ENCODE measurements around the gene ZNF217.
"Not testable (repeated sequence)": the region's sequence is repeated elsewhere in the genome, so short reads cannot be mapped to it uniquely, and the experiment has no call there.

ZNF217 gene

DNA sequence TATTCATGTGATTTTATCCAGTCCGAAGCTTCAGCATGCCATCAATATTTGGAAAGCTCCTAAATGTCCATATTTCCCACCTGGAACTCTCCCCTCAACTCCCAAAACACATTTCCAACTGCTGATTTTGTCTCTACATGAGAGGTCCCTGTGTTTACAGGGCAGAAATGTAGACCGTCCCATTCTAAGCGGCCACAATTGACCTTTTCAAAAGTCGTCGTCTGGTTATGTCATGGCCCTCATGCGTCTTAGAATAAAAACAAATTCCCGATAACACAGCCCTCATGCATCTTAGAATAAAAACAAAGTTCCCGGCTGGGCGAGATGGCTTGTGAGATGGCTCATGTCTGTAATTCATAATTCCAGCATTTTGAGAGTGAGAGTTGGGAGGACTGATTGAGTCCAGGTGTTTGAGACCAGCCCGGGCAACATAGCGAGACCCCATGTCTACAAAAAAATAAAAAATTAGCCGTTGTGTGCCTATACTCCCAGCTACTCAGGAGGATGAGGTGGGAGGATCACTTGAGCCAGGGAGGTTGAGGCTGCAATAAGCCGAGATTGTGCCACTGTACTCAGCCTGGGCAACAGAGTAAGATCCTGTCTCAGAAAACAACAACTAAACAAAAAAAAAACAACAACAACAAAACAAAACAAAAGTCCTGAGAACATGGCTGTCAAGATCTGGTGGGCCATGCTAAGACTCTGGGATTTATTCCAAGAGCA is 6.4 kb upstream of the ZNF217 start:
- Histone ChIP-seq H3K36me3 (ENCODE audit: control insufficient read depth, insufficient read depth, low read length) (no peaks in the 10 kb centered on the region), H3K4me1 (ENCODE audit: control insufficient read depth, insufficient read depth, low read length) (peaks cover 3% of the 10 kb centered on the region), H3K27me3 (ENCODE audit: control insufficient read depth, insufficient read depth, low read length) (no peaks in the 10 kb centered on the region), H3K9me3 (ENCODE audit: control insufficient read depth, low read length) (no peaks in the 10 kb centered on the region), H3K4me3 (ENCODE audit: low read length) (no peak overlapping the region), H3K9ac (ENCODE audit: low read length) (no peak overlapping the region)

DNA sequence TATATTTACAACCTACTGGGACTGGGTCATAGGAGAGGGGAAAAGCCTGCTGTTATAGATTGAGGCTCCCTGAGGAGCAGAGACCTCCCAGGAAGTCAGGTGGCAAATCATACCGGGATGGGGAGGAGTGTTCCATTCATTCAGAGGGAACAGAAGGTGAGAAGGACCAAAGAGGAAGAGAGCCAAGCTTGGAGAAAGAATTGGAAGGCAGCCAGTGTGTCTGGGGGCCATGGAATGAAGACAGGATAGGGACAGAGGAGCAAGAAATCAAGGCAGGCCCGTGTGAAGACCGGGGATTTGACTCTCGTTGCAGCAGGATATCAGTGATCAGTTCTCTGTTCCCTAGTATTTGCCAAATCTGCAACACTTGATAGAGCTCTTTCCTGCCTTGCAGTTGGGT is 5.7 kb upstream of the ZNF217 start:
- Histone ChIP-seq H3K9ac (ENCODE audit: low read length) (no peak overlapping the region), H3K9me3 (ENCODE audit: control insufficient read depth, low read length) (no peaks in the 10 kb centered on the region), H3K4me3 (ENCODE audit: low read length) (no peak overlapping the region), H3K27me3 (ENCODE audit: control insufficient read depth, insufficient read depth, low read length) (no peaks in the 10 kb centered on the region), H3K4me1 (ENCODE audit: control insufficient read depth, insufficient read depth, low read length) (peaks cover 3% of the 10 kb centered on the region), H3K36me3 (ENCODE audit: control insufficient read depth, insufficient read depth, low read length) (no peaks in the 10 kb centered on the region)

DNA sequence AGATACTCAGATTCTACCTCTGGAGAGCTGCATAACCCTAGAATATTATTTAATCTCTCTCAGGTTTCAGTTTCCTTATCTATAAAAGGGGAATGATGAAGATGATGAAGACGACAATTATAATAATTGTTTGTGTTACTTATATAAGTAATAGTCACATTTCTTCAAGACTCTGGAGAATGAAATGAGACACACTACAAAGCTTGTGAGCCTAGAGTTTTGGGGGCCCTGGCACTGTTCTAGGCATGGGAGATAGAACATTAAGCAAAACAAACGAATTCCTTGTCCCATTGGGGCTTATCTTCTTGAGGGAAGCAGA is 5.4 kb upstream of the ZNF217 start:
- H3K36me3 ChIP-seq (ENCODE audit: control insufficient read depth, insufficient read depth, low read length), result no peaks in the 10 kb centered on the region
- no peak overlapping the region for H3K4me3 ChIP-seq (ENCODE audit: low read length)
- H3K27me3 ChIP-seq (ENCODE audit: control insufficient read depth, insufficient read depth, low read length), result no peaks in the 10 kb centered on the region
- no peaks in the 10 kb centered on the region for H3K9me3 ChIP-seq (ENCODE audit: control insufficient read depth, low read length)
- H3K9ac ChIP-seq (ENCODE audit: low read length), result no peak overlapping the region
- peaks cover 3% of the 10 kb centered on the region for H3K4me1 ChIP-seq (ENCODE audit: control insufficient read depth, insufficient read depth, low read length)

DNA sequence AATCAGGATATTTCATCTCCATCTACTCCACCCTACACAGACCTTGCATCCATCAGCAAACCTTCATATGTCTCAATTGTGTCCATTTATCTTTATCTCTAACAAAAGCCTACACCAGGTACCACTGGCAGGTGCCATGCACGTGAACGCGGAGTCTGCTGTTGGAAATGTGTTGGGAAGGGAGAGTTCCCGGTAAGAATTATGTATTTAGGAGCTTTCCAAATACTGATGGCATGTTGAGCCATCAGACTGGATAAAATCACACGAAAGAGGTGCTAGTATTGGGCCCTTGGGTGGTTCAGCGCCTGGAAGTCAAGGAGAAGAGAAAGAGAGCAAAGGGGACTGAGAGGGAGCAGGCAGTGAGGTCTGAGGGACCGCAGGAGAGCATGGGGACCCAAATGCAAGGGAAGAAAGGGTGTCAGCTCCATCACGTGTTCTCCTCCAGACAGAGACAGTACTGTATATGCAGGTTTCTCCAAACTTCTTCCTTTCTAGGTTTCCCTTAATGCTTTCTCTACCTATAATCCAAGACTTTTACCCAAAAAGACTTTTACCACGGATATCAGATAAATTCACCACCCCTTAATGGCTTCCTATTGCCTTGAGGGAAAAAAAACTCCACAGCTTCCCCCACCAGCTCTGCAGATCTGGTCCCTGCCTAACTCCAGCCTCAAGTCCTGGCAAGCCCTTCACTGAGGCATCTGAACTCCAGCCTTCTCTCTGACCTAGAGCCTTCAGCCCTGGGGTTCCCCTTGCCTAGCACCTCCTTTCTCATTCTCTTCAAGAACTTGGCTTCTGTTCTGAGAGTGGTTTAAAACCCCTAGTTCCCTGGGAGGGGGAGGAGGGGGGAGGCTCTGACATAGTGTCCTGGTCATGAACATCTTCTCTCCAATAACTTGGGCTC is 4.8 kb upstream of the ZNF217 start:
- Histone ChIP-seq H3K4me3 (ENCODE audit: low read length) (no peak overlapping the region), H3K4me1 (ENCODE audit: control insufficient read depth, insufficient read depth, low read length) (peaks cover 3% of the 10 kb centered on the region), H3K9me3 (ENCODE audit: control insufficient read depth, low read length) (no peaks in the 10 kb centered on the region), H3K27me3 (ENCODE audit: control insufficient read depth, insufficient read depth, low read length) (no peaks in the 10 kb centered on the region), H3K36me3 (ENCODE audit: control insufficient read depth, insufficient read depth, low read length) (no peaks in the 10 kb centered on the region), H3K9ac (ENCODE audit: low read length) (no peak overlapping the region)

DNA sequence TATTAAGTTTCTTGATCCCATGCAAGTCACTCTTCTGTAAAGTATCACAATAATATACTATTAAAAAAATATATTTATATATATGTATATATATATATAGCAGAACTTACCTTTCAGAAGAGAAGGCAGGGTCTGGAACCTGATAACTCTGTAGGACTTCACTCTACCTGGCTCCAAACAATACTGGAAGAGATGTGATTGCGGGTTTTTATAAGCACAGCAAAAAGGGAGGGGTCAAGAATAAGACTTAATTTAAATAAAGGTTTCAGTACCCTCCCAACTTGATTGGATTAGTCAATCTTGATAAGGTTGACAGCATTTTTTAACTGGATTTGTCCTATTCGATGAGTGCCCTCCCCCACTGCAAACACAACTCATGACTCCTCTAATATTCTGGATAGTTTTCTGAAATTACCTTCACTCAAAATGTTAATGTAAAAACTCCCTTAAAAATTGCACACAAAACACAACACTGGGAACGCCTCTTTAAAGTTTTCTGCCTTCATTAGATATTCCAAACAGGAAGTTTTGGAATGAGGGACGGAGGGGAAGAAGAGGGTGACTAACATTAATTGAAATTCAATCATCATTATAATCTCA is 4.0 kb upstream of the ZNF217 start:
- Histone ChIP-seq H3K4me3 (ENCODE audit: low read length) (no peak overlapping the region), H3K9ac (ENCODE audit: low read length) (peak overlapping the region; percentile 71), H3K4me1 (ENCODE audit: control insufficient read depth, insufficient read depth, low read length) (peaks cover 3% of the 10 kb centered on the region)

DNA sequence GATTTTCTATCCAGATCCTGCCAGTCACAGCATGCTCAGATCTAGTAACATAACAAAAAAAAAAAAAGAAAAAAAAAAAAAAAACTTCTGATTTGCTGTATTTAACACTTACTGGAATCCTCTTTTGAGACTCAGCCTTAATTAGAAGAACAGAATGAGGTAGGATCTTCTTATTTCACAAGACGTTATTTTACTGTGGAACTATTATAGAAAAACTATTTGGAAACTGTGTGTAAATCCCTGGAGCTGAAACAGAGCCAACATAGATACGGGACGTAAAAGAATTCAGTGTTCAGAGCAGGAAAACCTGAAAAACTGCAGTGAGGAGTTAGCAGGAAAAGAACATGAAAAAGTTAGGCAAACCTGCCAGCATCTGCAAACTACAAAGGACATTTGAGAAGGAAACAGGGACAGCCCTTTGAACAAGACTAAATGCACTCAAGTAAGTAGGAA is 3.4 kb upstream of the ZNF217 start:
- peaks cover 3% of the 10 kb centered on the region for H3K4me1 ChIP-seq (ENCODE audit: control insufficient read depth, insufficient read depth, low read length)

More for the DNA sequence above, 4.0 kb upstream of the ZNF217 start:
- Histone ChIP-seq H3K36me3 (ENCODE audit: control insufficient read depth, insufficient read depth, low read length) (no peaks in the 10 kb centered on the region), H3K27me3 (ENCODE audit: control insufficient read depth, insufficient read depth, low read length) (no peaks in the 10 kb centered on the region), H3K9me3 (ENCODE audit: control insufficient read depth, low read length) (no peaks in the 10 kb centered on the region)

DNA sequence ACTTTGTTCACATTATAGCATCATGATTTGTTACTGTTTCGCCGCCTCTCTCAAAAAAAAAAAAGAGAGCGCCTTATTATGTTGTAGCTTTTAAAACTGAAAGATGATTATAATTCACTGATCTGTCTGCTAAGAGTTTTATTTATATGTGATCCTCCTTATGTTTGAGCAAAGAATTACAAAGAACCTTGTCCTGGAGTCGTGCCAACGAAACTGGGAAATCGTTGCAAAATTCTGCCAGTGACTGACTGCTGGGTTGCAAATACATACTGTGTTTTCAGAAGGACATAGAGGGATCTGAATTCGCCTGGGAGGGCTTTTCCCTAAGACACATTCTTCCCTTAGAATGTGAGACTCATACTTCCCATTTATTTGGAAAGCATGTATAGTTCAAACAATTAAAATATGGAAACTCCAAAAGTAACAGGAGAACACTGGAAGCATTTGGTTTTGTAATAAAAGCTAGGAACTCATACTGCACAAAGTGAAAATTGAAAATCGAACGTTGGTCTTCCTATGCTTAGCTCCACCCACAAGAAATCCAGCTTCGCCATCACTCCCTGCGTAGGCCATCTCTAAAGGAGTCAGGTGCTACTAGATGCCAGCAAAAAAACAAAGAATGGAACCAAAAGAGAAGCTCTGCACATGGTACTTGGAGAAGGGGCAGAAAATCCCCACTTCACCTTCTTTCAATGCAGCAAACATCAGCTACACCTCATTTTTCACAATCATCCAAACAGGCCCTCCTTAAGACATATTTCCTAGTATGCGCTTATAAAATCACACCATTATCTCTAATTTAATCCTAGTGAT is 2.8 kb upstream of the ZNF217 start:
- H3K4me1 ChIP-seq (ENCODE audit: control insufficient read depth, insufficient read depth, low read length); H3K36me3 ChIP-seq (ENCODE audit: control insufficient read depth, insufficient read depth, low read length); H3K4me3 ChIP-seq (ENCODE audit: low read length); H3K9me3 ChIP-seq (ENCODE audit: control insufficient read depth, low read length); H3K27me3 ChIP-seq (ENCODE audit: control insufficient read depth, insufficient read depth, low read length): not testable (repeated sequence)
- H3K9ac ChIP-seq (ENCODE audit: low read length), result peak overlapping the region; percentile 71

More for the DNA sequence above, 3.4 kb upstream of the ZNF217 start:
- no peaks in the 10 kb centered on the region for H3K9me3 ChIP-seq (ENCODE audit: control insufficient read depth, low read length)
- H3K9ac ChIP-seq (ENCODE audit: low read length), result peak overlapping the region; percentile 71
- H3K36me3 ChIP-seq (ENCODE audit: control insufficient read depth, insufficient read depth, low read length), result no peaks in the 10 kb centered on the region
- H3K27me3 ChIP-seq (ENCODE audit: control insufficient read depth, insufficient read depth, low read length), result no peaks in the 10 kb centered on the region
- H3K4me3 ChIP-seq (ENCODE audit: low read length), result no peak overlapping the region

DNA sequence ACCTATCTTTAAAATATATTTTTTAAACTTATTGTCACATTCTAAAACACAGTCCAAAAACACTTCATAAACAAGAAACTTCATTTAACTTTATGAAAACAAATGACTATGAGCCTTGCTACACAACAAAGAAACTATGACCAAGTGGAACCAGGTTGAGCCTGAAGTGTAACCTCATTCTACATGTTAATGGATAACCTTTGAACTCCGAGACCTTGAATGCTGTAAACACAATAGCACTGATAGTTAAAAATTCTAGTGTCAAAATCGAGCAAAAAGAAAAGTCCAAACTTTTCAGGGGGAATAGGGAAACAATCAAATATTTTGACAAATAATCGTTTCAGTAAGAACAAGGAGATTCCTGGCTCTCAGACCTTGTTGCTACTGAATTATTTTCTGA is 2.1 kb upstream of the ZNF217 start:
- peak overlapping the region; percentile 71 for H3K9ac ChIP-seq (ENCODE audit: low read length)
- not testable (repeated sequence) for H3K36me3 ChIP-seq (ENCODE audit: control insufficient read depth, insufficient read depth, low read length); H3K4me1 ChIP-seq (ENCODE audit: control insufficient read depth, insufficient read depth, low read length); H3K27me3 ChIP-seq (ENCODE audit: control insufficient read depth, insufficient read depth, low read length); H3K9me3 ChIP-seq (ENCODE audit: control insufficient read depth, low read length); H3K4me3 ChIP-seq (ENCODE audit: low read length)

DNA sequence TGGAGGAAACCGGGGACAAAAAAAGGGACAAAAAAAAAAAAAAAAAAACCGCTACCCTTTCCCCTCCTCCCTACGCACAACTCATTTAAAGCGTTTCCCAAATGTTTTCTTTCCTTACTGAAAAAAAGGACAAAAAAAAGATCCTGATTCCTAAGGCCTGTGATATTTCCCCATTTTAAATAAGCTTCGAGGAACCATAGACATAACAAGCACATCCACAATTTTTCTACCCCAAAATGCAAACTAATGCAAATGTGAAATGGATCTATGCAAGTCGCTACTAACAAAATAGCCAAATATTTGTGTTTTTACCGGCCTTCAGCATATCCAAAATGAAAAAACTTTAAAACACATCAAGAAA is 1.4 kb upstream of the ZNF217 start:
- Histone ChIP-seq H3K9ac (ENCODE audit: low read length) (peak overlapping the region; percentile 86), H3K36me3 (ENCODE audit: control insufficient read depth, insufficient read depth, low read length) (no peaks in the 10 kb centered on the region), H3K27me3 (ENCODE audit: control insufficient read depth, insufficient read depth, low read length) (no peaks in the 10 kb centered on the region), H3K4me3 (ENCODE audit: low read length) (no peak overlapping the region), H3K4me1 (ENCODE audit: control insufficient read depth, insufficient read depth, low read length) (peaks cover 5% of the 10 kb centered on the region), H3K9me3 (ENCODE audit: control insufficient read depth, low read length) (no peaks in the 10 kb centered on the region)

DNA sequence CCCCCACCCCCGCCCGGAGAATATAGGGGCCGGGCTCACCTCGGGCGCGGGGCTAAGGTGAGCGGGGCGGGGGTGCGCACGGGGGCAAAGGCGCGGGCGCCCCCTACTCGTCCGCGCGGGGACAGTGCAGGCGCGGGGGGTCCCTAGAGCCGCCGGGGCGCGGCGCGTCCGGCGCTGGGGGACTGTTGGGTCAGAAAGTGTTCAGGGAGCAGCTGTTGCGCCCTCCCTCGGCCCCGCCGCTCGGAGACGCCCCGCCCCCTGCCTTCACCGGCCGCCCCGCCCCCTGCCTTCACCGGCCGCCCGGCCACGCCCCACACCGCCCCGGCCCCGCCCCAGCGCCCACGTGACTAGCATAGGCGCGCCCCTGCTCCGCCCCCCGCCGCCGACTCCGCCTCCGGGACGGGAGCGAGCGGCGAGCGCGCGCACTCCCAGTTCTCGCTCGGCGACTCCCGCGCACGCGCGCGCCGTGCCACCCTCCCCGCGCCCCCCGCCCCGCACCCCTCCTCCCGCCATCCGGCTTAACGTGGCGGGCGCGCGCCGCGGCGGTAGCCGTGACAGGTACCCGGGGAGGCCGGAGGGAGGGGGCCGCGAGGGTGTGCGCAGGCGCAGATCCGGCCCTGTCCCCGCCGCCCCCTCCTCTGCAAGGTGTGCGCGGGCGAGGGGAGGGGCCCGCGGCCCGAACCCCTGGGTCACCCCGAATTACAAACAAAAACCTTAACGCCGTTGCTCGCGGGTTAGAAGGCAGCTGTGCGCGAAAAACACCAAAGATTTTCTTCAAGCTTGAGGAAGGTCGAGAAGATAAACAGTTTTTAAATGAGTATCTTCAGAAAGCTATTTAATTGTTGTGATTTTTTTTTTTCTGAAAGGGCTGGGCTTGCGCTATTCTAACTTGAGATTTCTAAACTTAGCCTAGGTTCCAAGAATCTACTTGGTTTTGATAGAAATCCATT is 704 bp upstream of the ZNF217 start:
- Histone ChIP-seq H3K9ac (ENCODE audit: low read length) (peak overlapping the region; percentile 86), H3K27me3 (ENCODE audit: control insufficient read depth, insufficient read depth, low read length) (no peaks in the 10 kb centered on the region), H3K4me3 (ENCODE audit: low read length) (no peak overlapping the region), H3K9me3 (ENCODE audit: control insufficient read depth, low read length) (no peaks in the 10 kb centered on the region), H3K4me1 (ENCODE audit: control insufficient read depth, insufficient read depth, low read length) (peaks cover 11% of the 10 kb centered on the region), H3K36me3 (ENCODE audit: control insufficient read depth, insufficient read depth, low read length) (no peaks in the 10 kb centered on the region)

DNA sequence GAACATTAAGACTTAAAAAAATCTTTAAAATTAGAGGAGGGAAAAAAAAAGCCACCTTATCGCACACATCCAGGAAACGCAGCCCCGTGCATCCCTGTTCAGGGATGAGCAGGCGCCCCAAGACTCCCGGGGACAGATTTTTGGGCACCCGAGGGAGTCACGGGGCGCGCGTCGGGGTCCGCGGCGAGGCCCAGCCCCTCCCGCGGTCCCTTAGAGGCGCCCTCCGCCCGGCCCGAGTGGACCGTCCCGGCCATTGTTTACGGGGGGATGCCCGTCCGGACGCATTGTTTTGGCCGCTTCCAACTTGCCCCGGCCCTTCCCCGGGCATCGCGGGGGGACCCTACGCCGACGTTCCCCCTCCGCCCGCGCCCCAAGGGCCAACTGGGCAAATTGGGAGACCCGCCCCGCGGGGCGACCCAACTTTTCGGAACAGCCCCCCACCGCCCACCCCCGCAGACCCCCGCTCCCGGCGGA is 610 bp downstream of the ZNF217 start:
- Histone ChIP-seq H3K27me3 (ENCODE audit: control insufficient read depth, insufficient read depth, low read length) (no peaks in the 10 kb centered on the region), H3K9ac (ENCODE audit: low read length) (peak overlapping the region; percentile 90), H3K4me1 (ENCODE audit: control insufficient read depth, insufficient read depth, low read length) (peaks cover 9% of the 10 kb centered on the region)

More for the DNA sequence above, 610 bp downstream of the ZNF217 start:
- Histone ChIP-seq H3K9me3 (ENCODE audit: control insufficient read depth, low read length) (no peaks in the 10 kb centered on the region), H3K36me3 (ENCODE audit: control insufficient read depth, insufficient read depth, low read length) (no peaks in the 10 kb centered on the region), H3K4me3 (ENCODE audit: low read length) (peak overlapping the region; percentile 31)

Measured in mucosa of stomach (tissue), 1 donor.